BLaER1 (cell line): ENCODE measurements around the gene CAPZA3.

Experiments used
- H3K27ac ChIP-seq: shearing (Covaris generic); formaldehyde crosslinking; 2 replicates; pipeline ENCODE4 v1.8.1; 2022
- H3K27me3 ChIP-seq: shearing (Covaris generic); formaldehyde crosslinking; 2 replicates; pipeline ENCODE4 v1.8.1; 2022
- H3K36me3 ChIP-seq: shearing (Covaris generic); formaldehyde crosslinking; 2 replicates; pipeline ENCODE4 v1.8.1; 2022
- H3K4me1 ChIP-seq: shearing (Covaris generic); formaldehyde crosslinking; 2 replicates; pipeline ENCODE4 v1.8.1; 2022
- H3K4me2 ChIP-seq: shearing (Covaris generic); formaldehyde crosslinking; 2 replicates; pipeline ENCODE4 v1.8.1; 2022
- H3K4me3 ChIP-seq: shearing (Covaris generic); formaldehyde crosslinking; 2 replicates; pipeline ENCODE4 v1.8.1; 2022
- H3K9ac ChIP-seq: shearing (Covaris generic); formaldehyde crosslinking; 2 replicates; pipeline ENCODE4 v1.8.1; 2022
- H3K9me3 ChIP-seq: shearing (Covaris generic); formaldehyde crosslinking; 2 replicates; pipeline ENCODE4 v1.8.1; 2022
- H4K20me1 ChIP-seq: shearing (Covaris generic); formaldehyde crosslinking; 2 replicates; pipeline ENCODE4 v1.8.1; 2022
- Cebpa-rat ChIP-seq: shearing (Covaris generic); IDR thresholded peaks from 2 replicates; pipeline ENCODE4 v1.8.1; 2022

CAPZA3 gene

GRCh38 chr12:18719922-18720510, 17.9 kb upstream of the CAPZA3 start:
- H3K9me3 ChIP-seq, result no peaks in the 10 kb centered on the region
- H3K36me3 ChIP-seq, result no peaks in the 10 kb centered on the region
- no peak overlapping the region for H3K27ac ChIP-seq
- H3K4me3 ChIP-seq, result no peak overlapping the region
- no peaks in the 10 kb centered on the region for H4K20me1 ChIP-seq
- H3K27me3 ChIP-seq, result no peaks in the 10 kb centered on the region
- H3K4me1 ChIP-seq, result no peaks in the 10 kb centered on the region
- TF ChIP-seq Cebpa-rat, result no peak
- H3K4me2 ChIP-seq, result no peak overlapping the region
- H3K9ac ChIP-seq, result no peak overlapping the region

GRCh38 chr12:18720690-18721089, 17.2 kb upstream of the CAPZA3 start:
- H3K9ac ChIP-seq, result no peak overlapping the region
- no peaks in the 10 kb centered on the region for H4K20me1 ChIP-seq
- no peak overlapping the region for H3K27ac ChIP-seq

GRCh38 chr12:18721452-18721851, 16.5 kb upstream of the CAPZA3 start:
- no peak overlapping the region for H3K4me2 ChIP-seq
- no peak overlapping the region for H3K9ac ChIP-seq
- no peaks in the 10 kb centered on the region for H3K27me3 ChIP-seq
- H3K27ac ChIP-seq, result no peak overlapping the region
- no peak overlapping the region for H3K4me3 ChIP-seq
- TF ChIP-seq Cebpa-rat, result no peak
- H4K20me1 ChIP-seq, result no peaks in the 10 kb centered on the region
- no peaks in the 10 kb centered on the region for H3K36me3 ChIP-seq
- H3K4me1 ChIP-seq, result no peaks in the 10 kb centered on the region
- no peaks in the 10 kb centered on the region for H3K9me3 ChIP-seq

More at GRCh38 chr12:18720690-18721089, 17.2 kb upstream of the CAPZA3 start:
- no peaks in the 10 kb centered on the region for H3K9me3 ChIP-seq
- H3K36me3 ChIP-seq, result no peaks in the 10 kb centered on the region
- no peak overlapping the region for H3K4me2 ChIP-seq
- H3K4me3 ChIP-seq, result no peak overlapping the region
- TF ChIP-seq Cebpa-rat, result no peak
- H3K4me1 ChIP-seq, result no peaks in the 10 kb centered on the region
- H3K27me3 ChIP-seq, result no peaks in the 10 kb centered on the region

GRCh38 chr12:18723752-18724151, 14.2 kb upstream of the CAPZA3 start:
- Histone ChIP-seq H3K4me3 (no peak overlapping the region), H3K27me3 (no peaks in the 10 kb centered on the region), H3K36me3 (no peaks in the 10 kb centered on the region), H3K9ac (no peak overlapping the region), H3K9me3 (no peaks in the 10 kb centered on the region), H4K20me1 (no peaks in the 10 kb centered on the region), H3K4me2 (no peak overlapping the region), H3K27ac (no peak overlapping the region), H3K4me1 (no peaks in the 10 kb centered on the region)
- TF ChIP-seq Cebpa-rat, result no peak

GRCh38 chr12:18731156-18731555, 6.8 kb upstream of the CAPZA3 start:
- no peaks in the 10 kb centered on the region for H3K9me3 ChIP-seq
- no peak for TF ChIP-seq Cebpa-rat
- H3K4me3 ChIP-seq, result no peak overlapping the region
- no peaks in the 10 kb centered on the region for H3K4me1 ChIP-seq
- H3K36me3 ChIP-seq, result no peaks in the 10 kb centered on the region
- H3K27ac ChIP-seq, result no peak overlapping the region
- no peaks in the 10 kb centered on the region for H4K20me1 ChIP-seq
- no peak overlapping the region for H3K9ac ChIP-seq
- no peaks in the 10 kb centered on the region for H3K27me3 ChIP-seq
- H3K4me2 ChIP-seq, result no peak overlapping the region

- Histone ChIP-seq H3K4me3 (no peak overlapping the region), H3K4me2 (no peak overlapping the region), H3K9me3 (no peaks in the 10 kb centered on the region), H3K4me1 (no peaks in the 10 kb centered on the region), H4K20me1 (no peaks in the 10 kb centered on the region), H3K27me3 (no peaks in the 10 kb centered on the region), H3K9ac (no peak overlapping the region), H3K27ac (no peak overlapping the region), H3K36me3 (no peaks in the 10 kb centered on the region)
- no peak for TF ChIP-seq Cebpa-rat
These were observed 10.0 kb downstream of the CAPZA3 start for GRCh38 chr12:18747895-18748294.

- no peak overlapping the region for H3K4me2 ChIP-seq
- H3K9me3 ChIP-seq, result no peaks in the 10 kb centered on the region
- H4K20me1 ChIP-seq, result no peaks in the 10 kb centered on the region
- H3K27me3 ChIP-seq, result no peaks in the 10 kb centered on the region
- H3K27ac ChIP-seq, result no peak overlapping the region
- H3K9ac ChIP-seq, result no peak overlapping the region
- no peaks in the 10 kb centered on the region for H3K4me1 ChIP-seq
- no peaks in the 10 kb centered on the region for H3K36me3 ChIP-seq
- no peak for TF ChIP-seq Cebpa-rat
- H3K4me3 ChIP-seq, result no peak overlapping the region
These were observed 11.6 kb downstream of the CAPZA3 start for GRCh38 chr12:18749386-18749957.

GRCh38 chr12:18750085-18750484, 12.2 kb downstream of the CAPZA3 start:
- TF ChIP-seq Cebpa-rat, result no peak
- H3K9me3 ChIP-seq, result no peaks in the 10 kb centered on the region
- no peak overlapping the region for H3K9ac ChIP-seq
- H3K4me2 ChIP-seq, result no peak overlapping the region
- no peak overlapping the region for H3K27ac ChIP-seq
- no peaks in the 10 kb centered on the region for H3K36me3 ChIP-seq
- no peaks in the 10 kb centered on the region for H3K27me3 ChIP-seq
- H3K4me3 ChIP-seq, result no peak overlapping the region
- no peaks in the 10 kb centered on the region for H3K4me1 ChIP-seq
- no peaks in the 10 kb centered on the region for H4K20me1 ChIP-seq

- no peaks in the 10 kb centered on the region for H3K27me3 ChIP-seq
- no peak overlapping the region for H3K4me2 ChIP-seq
- no peak for TF ChIP-seq Cebpa-rat
- no peak overlapping the region for H3K9ac ChIP-seq
- no peaks in the 10 kb centered on the region for H4K20me1 ChIP-seq
- no peak overlapping the region for H3K4me3 ChIP-seq
- H3K27ac ChIP-seq, result no peak overlapping the region
- H3K36me3 ChIP-seq, result no peaks in the 10 kb centered on the region
- H3K4me1 ChIP-seq, result no peaks in the 10 kb centered on the region
- no peaks in the 10 kb centered on the region for H3K9me3 ChIP-seq
These were observed 13.9 kb downstream of the CAPZA3 start for GRCh38 chr12:18751866-18752265.

GRCh38 chr12:18752280-18752920, 14.5 kb downstream of the CAPZA3 start:
- Histone ChIP-seq H3K4me3 (no peak overlapping the region), H4K20me1 (no peaks in the 10 kb centered on the region), H3K4me1 (no peaks in the 10 kb centered on the region), H3K9ac (no peak overlapping the region), H3K9me3 (no peaks in the 10 kb centered on the region), H3K4me2 (no peak overlapping the region), H3K36me3 (no peaks in the 10 kb centered on the region), H3K27ac (no peak overlapping the region), H3K27me3 (no peaks in the 10 kb centered on the region)
- no peak for TF ChIP-seq Cebpa-rat
